ENCODE data around the gene PRRT1. TPM values are rescaled to one million over a fixed set of nuclear protein-coding genes. Genes with fewer than 3 reads are reported as not detected.

PRRT1 gene
- total RNA-seq, 1 experiment from 2014 or later: 12.6 TPM

DNA sequence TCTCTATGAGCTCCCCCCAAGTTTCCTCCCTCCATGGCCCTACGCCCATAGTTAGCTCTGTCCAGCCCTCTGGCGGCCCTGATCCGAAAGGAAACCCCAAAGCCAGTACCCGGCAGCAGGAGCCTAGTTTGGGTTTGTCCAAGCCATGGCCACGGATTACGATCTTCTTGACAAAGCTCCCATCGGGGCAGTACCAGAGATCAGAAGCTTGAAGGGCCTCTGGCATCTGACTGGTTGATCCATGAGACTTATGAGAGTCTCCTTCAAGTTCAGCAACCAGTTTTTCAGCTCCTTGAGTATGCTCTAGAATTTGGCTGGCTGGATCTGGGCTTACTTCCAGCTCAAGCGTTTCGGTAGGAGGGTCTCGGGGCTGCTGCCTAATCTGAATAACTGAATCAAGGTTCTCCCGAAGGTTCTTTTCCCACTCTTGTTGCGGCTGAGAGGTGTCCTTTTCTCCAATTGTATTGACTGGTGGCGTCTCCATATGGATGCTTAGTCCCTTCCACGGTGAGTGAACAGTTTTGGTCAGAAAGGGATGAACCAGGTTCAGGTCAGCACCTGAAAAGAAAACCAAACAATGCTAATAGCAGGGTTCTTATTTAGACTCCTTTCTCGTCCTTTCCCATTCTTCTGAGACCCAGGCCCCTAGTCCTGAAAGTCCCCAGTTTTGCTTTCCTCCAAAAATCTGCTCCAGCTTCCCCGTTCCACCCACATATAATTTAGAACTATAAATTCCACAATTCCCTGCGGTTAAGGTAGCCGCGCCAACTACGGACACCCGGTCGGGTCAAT, 22.2 kb downstream of the PRRT1 start:
- no peak for DNase-seq
- Histone ChIP-seq H4K20me1 (ENCODE audit: insufficient read depth) (no peaks in the 10 kb centered on the region), H3K9me2 (ENCODE audit: insufficient read depth) (no peaks in the 10 kb centered on the region), H3K79me2 (ENCODE audit: low read depth) (peaks cover 43% of the 10 kb centered on the region), H3K4me1 (replicated peaks; ENCODE audit: insufficient read depth) (peaks cover 29% of the 10 kb centered on the region), H3K27ac (peak overlapping the region; percentile 35), H3K27me3 (ENCODE audit: insufficient read depth, low read depth) (no peaks in the 10 kb centered on the region), H3K36me3 (ENCODE audit: low read depth) (peaks cover 7% of the 10 kb centered on the region; the same call in 1 of the 2 replicates), H3K4me2 (peak overlapping the region; percentile 81), H3F3A (ENCODE audit: insufficient read depth, low read depth) (peaks cover 21% of the 10 kb centered on the region), H2AFZ (peak overlapping the region; percentile 82), H3K4me3 (peak overlapping the region; percentile 74), H3K9me3 (ENCODE audit: insufficient read depth, low read depth) (no peaks in the 10 kb centered on the region)
- TSS peak; percentile 60 for BruUV-seq (replicated peaks)
- ChIA-PET CTCF (interaction anchor here (0.6 to 0.8 kb wide), 4 partner anchors 11 to 588 kb away, joined by 3 to 4 read pairs (median 4); partner anchors contain the start of genes DDX39B and PBX2), POLR2A (ENCODE audit: unreplicated experiment) (interaction anchor here (0.6 to 1.1 kb wide), 7 partner anchors 22 to 842 kb away, joined by 4 to 21 read pairs (median 5); no protein-coding TSS in a partner anchor)
- intact Hi-C loops (cut with micrococcal nuclease; ENCODE audit: unreplicated experiment): loop anchor here (1.0 to 5.0 kb wide), 4 partner anchors 15 to 68 kb away; partner anchors contain the start of gene PPT2
- TF ChIP-seq, protein P1, sequence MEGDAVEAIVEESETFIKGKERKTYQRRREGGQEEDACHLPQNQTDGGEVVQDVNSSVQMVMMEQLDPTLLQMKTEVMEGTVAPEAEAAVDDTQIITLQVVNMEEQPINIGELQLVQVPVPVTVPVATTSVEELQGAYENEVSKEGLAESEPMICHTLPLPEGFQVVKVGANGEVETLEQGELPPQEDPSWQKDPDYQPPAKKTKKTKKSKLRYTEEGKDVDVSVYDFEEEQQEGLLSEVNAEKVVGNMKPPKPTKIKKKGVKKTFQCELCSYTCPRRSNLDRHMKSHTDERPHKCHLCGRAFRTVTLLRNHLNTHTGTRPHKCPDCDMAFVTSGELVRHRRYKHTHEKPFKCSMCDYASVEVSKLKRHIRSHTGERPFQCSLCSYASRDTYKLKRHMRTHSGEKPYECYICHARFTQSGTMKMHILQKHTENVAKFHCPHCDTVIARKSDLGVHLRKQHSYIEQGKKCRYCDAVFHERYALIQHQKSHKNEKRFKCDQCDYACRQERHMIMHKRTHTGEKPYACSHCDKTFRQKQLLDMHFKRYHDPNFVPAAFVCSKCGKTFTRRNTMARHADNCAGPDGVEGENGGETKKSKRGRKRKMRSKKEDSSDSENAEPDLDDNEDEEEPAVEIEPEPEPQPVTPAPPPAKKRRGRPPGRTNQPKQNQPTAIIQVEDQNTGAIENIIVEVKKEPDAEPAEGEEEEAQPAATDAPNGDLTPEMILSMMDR (conservative IDR thresholded peaks at IDR 0.05): no peak

DNA sequence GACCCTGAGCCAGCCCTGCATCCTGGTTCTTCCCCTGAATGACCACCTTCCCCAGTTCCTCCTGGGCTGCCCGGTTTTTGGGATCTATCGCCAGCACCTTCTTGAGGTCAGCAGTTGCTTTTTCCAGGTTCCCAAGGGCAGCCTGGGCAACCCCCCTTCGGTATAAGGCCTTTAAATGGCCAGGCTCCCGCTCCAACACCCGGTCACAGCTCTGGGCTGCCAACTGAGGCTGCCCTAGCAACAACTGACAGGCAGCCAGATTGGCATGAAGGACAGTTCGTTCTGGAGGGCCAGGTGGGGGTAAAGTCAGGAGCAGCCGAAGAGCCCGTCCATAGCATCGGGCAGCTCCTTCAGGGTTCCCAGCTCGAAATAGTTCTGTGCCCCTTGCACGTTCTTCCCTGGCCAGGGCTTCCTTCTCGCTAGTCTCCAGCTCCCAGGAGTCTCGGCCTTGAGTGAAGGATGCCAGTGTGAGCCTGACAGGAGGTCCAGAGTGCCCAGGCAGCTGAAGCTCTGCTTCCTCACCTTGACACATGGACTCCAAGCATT, 22.9 kb downstream of the PRRT1 start:
- intact Hi-C loops (cut with micrococcal nuclease; ENCODE audit: unreplicated experiment): no loop called here
- Histone ChIP-seq H3K9me3 (ENCODE audit: insufficient read depth, low read depth) (no peaks in the 10 kb centered on the region), H3K27me3 (ENCODE audit: insufficient read depth, low read depth) (no peaks in the 10 kb centered on the region), H3K79me2 (ENCODE audit: low read depth) (peaks cover 43% of the 10 kb centered on the region), H3K9me2 (ENCODE audit: insufficient read depth) (no peaks in the 10 kb centered on the region), H3K4me2 (peak overlapping the region; percentile 81), H3K36me3 (ENCODE audit: low read depth) (peaks cover 7% of the 10 kb centered on the region; the same call in 1 of the 2 replicates), H3K27ac (peak overlapping the region; percentile 19; the same call in 1 of the 2 replicates), H3K4me1 (replicated peaks; ENCODE audit: insufficient read depth) (peaks cover 29% of the 10 kb centered on the region), H4K20me1 (ENCODE audit: insufficient read depth) (no peaks in the 10 kb centered on the region), H3K4me3 (peak overlapping the region; percentile 74), H2AFZ (no peak overlapping the region; the same call in 1 of the 2 replicates), H3F3A (ENCODE audit: insufficient read depth, low read depth) (peaks cover 21% of the 10 kb centered on the region)
- POLR2A ChIA-PET (ENCODE audit: unreplicated experiment): interaction anchor here (0.7 to 1.0 kb wide), 2 partner anchors 61 to 67 kb away, joined by 3 to 14 read pairs; partner anchors contain the start of gene PBX2
- no TSS peak for BruUV-seq (replicated peaks)
- TF ChIP-seq EZH2 (IDR thresholded peaks at IDR 0.05; ENCODE audit: low read depth): no peak
- TF ChIP-seq, protein P1 (conservative IDR thresholded peaks at IDR 0.05): no peak
- no peak for DNase-seq
- CTCF ChIA-PET: interaction anchor here (0.6 to 0.8 kb wide), 2 partner anchors 10 to 354 kb away, joined by 3 to 9 read pairs; no protein-coding TSS in a partner anchor

All from PC-9 (cell line).